Measurements from ENCODE around the gene MAP2K2. TPM values are rescaled to one million over a fixed set of nuclear protein-coding genes. Genes with fewer than 3 reads are reported as not detected.

MAP2K2 gene
- total RNA-seq, 1 experiment from 2014 or later = 151 TPM

DNA sequence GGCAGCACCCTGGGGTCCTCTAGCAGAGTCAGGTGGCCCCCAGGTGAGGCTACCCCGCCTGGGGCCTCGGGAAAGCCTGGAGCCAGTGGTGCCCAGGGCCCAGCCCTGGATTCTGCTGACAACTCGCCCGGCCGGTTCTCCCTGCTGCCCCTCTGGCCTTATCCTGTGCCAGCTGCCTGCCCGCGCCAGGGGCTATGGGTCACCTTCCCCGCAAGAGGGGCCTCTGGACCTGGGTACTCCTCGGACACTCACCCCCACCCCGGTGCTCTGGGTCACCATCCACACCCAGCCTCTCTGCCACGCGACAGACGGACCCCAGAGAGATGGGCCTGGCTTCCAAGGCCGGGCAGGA lies 81.2 kb downstream of the MAP2K2 start:
- no peak overlapping the region for H3K4me3 ChIP-seq (ENCODE audit: low read depth in 2 of 2, low read length in 2 of 2)
- H3K36me3 ChIP-seq (ENCODE audit: control insufficient read depth, insufficient read depth, low read length) = no peaks in the 10 kb centered on the region; the same call in 1 of the 2 replicates
- TF ChIP-seq, protein P1, sequence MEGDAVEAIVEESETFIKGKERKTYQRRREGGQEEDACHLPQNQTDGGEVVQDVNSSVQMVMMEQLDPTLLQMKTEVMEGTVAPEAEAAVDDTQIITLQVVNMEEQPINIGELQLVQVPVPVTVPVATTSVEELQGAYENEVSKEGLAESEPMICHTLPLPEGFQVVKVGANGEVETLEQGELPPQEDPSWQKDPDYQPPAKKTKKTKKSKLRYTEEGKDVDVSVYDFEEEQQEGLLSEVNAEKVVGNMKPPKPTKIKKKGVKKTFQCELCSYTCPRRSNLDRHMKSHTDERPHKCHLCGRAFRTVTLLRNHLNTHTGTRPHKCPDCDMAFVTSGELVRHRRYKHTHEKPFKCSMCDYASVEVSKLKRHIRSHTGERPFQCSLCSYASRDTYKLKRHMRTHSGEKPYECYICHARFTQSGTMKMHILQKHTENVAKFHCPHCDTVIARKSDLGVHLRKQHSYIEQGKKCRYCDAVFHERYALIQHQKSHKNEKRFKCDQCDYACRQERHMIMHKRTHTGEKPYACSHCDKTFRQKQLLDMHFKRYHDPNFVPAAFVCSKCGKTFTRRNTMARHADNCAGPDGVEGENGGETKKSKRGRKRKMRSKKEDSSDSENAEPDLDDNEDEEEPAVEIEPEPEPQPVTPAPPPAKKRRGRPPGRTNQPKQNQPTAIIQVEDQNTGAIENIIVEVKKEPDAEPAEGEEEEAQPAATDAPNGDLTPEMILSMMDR (IDR thresholded peaks at IDR 0.05) = no peak
- TF ChIP-seq SIN3A (IDR thresholded peaks at IDR 0.05; ENCODE audit: borderline replicate concordance, insufficient read depth, low read depth, low read length) = no peak
- no peak for TF ChIP-seq TCF7L2 (IDR thresholded peaks at IDR 0.05; ENCODE audit: low read depth, low read length)
- no peak for TF ChIP-seq REST (IDR thresholded peaks at IDR 0.05; ENCODE audit: insufficient read depth in 1 of 2, low read depth in 2 of 2, low read length in 1 of 2)
- no peak for TF ChIP-seq POLR2AphosphoS5 (IDR thresholded peaks at IDR 0.05; ENCODE audit: low read depth, low read length)
- in situ Hi-C loops (cut with HindIII; ENCODE audit: low pct_unique_long_range_greater_than_20kb, low sequenced_read_pairs) (no loop called here), intact Hi-C loops (cut with micrococcal nuclease; ENCODE audit: unreplicated experiment) (no loop called here)
- ATAC-seq (peak; percentile 40; the same call in 1 of the 2 replicates), DNase-seq (ENCODE audit: low read depth, low spot score) (no peak)
- POLR2A ChIA-PET = no interaction called here
- no peaks in the 10 kb centered on the region; the same call in none of the 2 replicates for H3K4me1 ChIP-seq (ENCODE audit: control insufficient read depth, insufficient read depth, low read length)
- H3K9me3 ChIP-seq (ENCODE audit: control insufficient read depth, insufficient read depth, low read depth, low read length) = no peaks in the 10 kb centered on the region
- BruUV-seq (replicated peaks) = no TSS peak
- CTCF ChIA-PET = no interaction called here
- no peak overlapping the region for H3K27ac ChIP-seq (ENCODE audit: low read length)
- no peaks in the 10 kb centered on the region for H3K27me3 ChIP-seq (ENCODE audit: control insufficient read depth, insufficient read depth, low read length)

DNA sequence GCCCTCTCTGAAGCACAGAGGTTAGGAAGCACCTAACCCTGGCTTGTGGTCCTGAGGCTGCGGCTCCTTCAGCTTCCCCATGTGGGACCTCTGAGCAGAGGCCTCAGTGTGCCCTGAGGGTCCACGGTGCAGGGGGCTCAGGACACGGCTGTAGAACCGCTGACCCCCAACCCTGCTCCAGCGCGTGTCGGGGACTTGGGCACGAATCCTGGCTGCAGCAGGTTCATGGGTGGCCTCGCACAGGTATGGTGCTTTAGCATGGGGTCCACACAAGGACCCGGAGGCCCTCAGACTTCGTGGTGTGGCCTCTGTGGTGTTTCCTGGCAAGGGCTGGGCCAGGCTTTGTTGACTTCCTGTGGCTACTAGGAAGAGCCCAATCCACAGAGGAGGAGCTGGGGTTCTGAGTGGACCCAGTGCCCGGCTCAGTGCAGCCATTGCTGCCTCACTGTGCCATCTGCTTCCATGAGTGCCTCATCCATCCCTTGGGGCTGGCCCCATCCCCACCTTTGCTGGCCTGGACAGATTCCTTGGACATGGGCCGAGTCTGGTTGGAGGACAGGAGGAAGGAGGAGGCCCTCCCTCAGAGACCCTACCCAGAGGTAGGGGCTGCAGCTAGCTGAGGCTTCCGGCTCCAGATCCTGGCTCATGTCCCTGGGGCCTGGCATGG lies 81.7 kb downstream of the MAP2K2 start:
- H3K36me3 ChIP-seq (ENCODE audit: control insufficient read depth, insufficient read depth, low read length) = no peaks in the 10 kb centered on the region; the same call in 1 of the 2 replicates
- H3K4me3 ChIP-seq (ENCODE audit: low read depth in 2 of 2, low read length in 2 of 2) = no peak overlapping the region
- no peak overlapping the region for H3K27ac ChIP-seq (ENCODE audit: low read length)
- no TSS peak for BruUV-seq (replicated peaks)
- H3K27me3 ChIP-seq (ENCODE audit: control insufficient read depth, insufficient read depth, low read length) = no peaks in the 10 kb centered on the region
- DNase-seq (ENCODE audit: low read depth, low spot score) = no peak
- no peaks in the 10 kb centered on the region; the same call in none of the 2 replicates for H3K4me1 ChIP-seq (ENCODE audit: control insufficient read depth, insufficient read depth, low read length)
- TF ChIP-seq POLR2AphosphoS5 (IDR thresholded peaks at IDR 0.05; ENCODE audit: low read depth, low read length) (no peak), REST (IDR thresholded peaks at IDR 0.05; ENCODE audit: insufficient read depth in 1 of 2, low read depth in 2 of 2, low read length in 1 of 2) (no peak), TCF7L2 (IDR thresholded peaks at IDR 0.05; ENCODE audit: low read depth, low read length) (no peak), SIN3A (IDR thresholded peaks at IDR 0.05; ENCODE audit: borderline replicate concordance, insufficient read depth, low read depth, low read length) (no peak)
- TF ChIP-seq, protein P1 (IDR thresholded peaks at IDR 0.05) = no peak
- CTCF ChIA-PET = no interaction called here
- H3K9me3 ChIP-seq (ENCODE audit: control insufficient read depth, insufficient read depth, low read depth, low read length) = no peaks in the 10 kb centered on the region
- intact Hi-C loops (cut with micrococcal nuclease; ENCODE audit: unreplicated experiment) (no loop called here), in situ Hi-C loops (cut with HindIII; ENCODE audit: low pct_unique_long_range_greater_than_20kb, low sequenced_read_pairs) (no loop called here)
- peak; percentile 20 for ATAC-seq
- POLR2A ChIA-PET = no interaction called here
